GM12878 (cell line): ENCODE results near the gene NEK1. TPM values are rescaled to one million over a fixed set of nuclear protein-coding genes. Genes with fewer than 3 reads are reported as not detected.
A peak's percentile ranks its signal among the peaks of the same experiment; 100 is the strongest.

Source experiments
- ATAC-seq: fragments of 200-7000 bp; cut with Tn5 transposase; 3 replicates; pipeline ENCODE4 v1.9.1; 2020; ENCODE audit warnings: mild to moderate bottlenecking, moderate library complexity
- BruUV-seq: library from RNA; stranded (reverse); fragments of 400-500 nt; replicated peaks from 2 replicates; lab custom pipeline; 2021; lab: Mats Ljungman, UMichigan
- CTCF ChIA-PET: fragments of 300-600 bp; sonication (Branson Sonifier 250); formaldehyde crosslinking; extraction: SDS; loops from one replicate; lab custom pipeline; 2021; ENCODE audit warnings: inconsistent platforms; lab: Yijun Ruan, JAX
- POLR2A ChIA-PET: fragments of 350-600 bp; formaldehyde crosslinking; extraction: SDS; loops from one replicate; lab custom pipeline; 2021; ENCODE audit warnings: inconsistent platforms; lab: Charles Lee
- RAD21 ChIA-PET: fragments of 300-600 bp; sonication (Branson Sonifier 250); formaldehyde crosslinking; loops from one replicate; lab custom pipeline; 2023; ENCODE audit warnings: antibody characterized with exemption; ENCODE audit not compliant: unreplicated experiment; lab: Charles Lee
- SMC1A ChIA-PET: fragments of 300-600 bp; sonication (Branson Sonifier 250); formaldehyde crosslinking; loops from one replicate; lab custom pipeline; 2023; ENCODE audit not compliant: unreplicated experiment, uncharacterized antibody; lab: Charles Lee
- DNase-seq: peaks from one replicate; pipeline ENCODE4 v3.0.0-alpha.2; 2011; ENCODE audit warnings: low read depth, low spot score
- FAIRE-seq: peaks from 3 replicates; lab custom pipeline; 2011; peaks lifted over from hg19 to GRCh38; lab: Jason Lieb, UNC
- H2AFZ ChIP-seq: 2 replicates; pipeline ENCODE4 v1.6.0; 2011; ENCODE audit warnings: low read depth, low read length, control low read depth; ENCODE audit not compliant: control insufficient read depth
- H3K27ac ChIP-seq: 2 replicates; pipeline ENCODE4 v1.5.1; 2011; ENCODE audit warnings: control low read depth; ENCODE audit not compliant: control insufficient read depth, insufficient read depth
- H3K27me3 ChIP-seq, 2 experiments: replicated peaks in 1 of 2; 2 replicates each; pipeline versions ENCODE4 v1.6.0 to v1.6.1; 2011; ENCODE audit warnings: low read length in 1 of 2; ENCODE audit not compliant: control insufficient read depth in 2 of 2, insufficient read depth in 2 of 2
- H3K36me3 ChIP-seq, 2 experiments: 2 replicates each; pipeline ENCODE4 v1.5.1; 2011; ENCODE audit warnings: low read length in 1 of 2; ENCODE audit not compliant: control insufficient read depth in 2 of 2, insufficient read depth in 2 of 2
- H3K4me1 ChIP-seq: 2 replicates; pipeline ENCODE4 v1.6.1; 2011; ENCODE audit warnings: mild to moderate bottlenecking, low read length, moderate library complexity, mixed read lengths; ENCODE audit not compliant: control insufficient read depth, insufficient read depth
- H3K4me2 ChIP-seq: 2 replicates; pipeline ENCODE4 v1.6.0; 2011; ENCODE audit warnings: control low read depth; ENCODE audit not compliant: control insufficient read depth, insufficient read depth
- H3K4me3 ChIP-seq: fragments of 200-600 bp; sonication (generic); 2 replicates; pipeline ENCODE4 v1.5.1; 2016
- H3K79me2 ChIP-seq: 2 replicates; pipeline ENCODE4 v1.6.0; 2011; ENCODE audit warnings: low read length; ENCODE audit not compliant: control insufficient read depth, insufficient read depth
- H3K9ac ChIP-seq: 2 replicates; pipeline ENCODE4 v1.8.0; 2011; ENCODE audit warnings: low read length, control low read depth, mixed read lengths; ENCODE audit not compliant: control insufficient read depth, insufficient read depth
- H3K9me3 ChIP-seq: replicated peaks from 3 replicates; pipeline ENCODE4 v1.5.1; 2011; ENCODE audit warnings: mild to moderate bottlenecking, low read length; ENCODE audit not compliant: control insufficient read depth, insufficient read depth
- H4K20me1 ChIP-seq: 2 replicates; pipeline ENCODE4 v1.6.0; 2011; ENCODE audit not compliant: control insufficient read depth, insufficient read depth
- CTCF ChIP-seq, 3 experiments: IDR thresholded peaks in 2 of 3; conservative IDR thresholded peaks in 1 of 3; 2 replicates each; pipeline ENCODE4 v1.5.1; 2011; ENCODE audit warnings: low read depth in 3 of 3, low read length in 3 of 3, mild to moderate bottlenecking in 3 of 3, control low read depth in 2 of 3, moderate library complexity in 2 of 3, inconsistent platforms in 1 of 3, mixed read lengths in 1 of 3; ENCODE audit not compliant: control insufficient read depth in 2 of 3, insufficient read depth in 1 of 3; ENCODE audit errors: extremely low read depth in 1 of 3
- ELK1 ChIP-seq: IDR thresholded peaks from 2 replicates; pipeline ENCODE4 v1.6.1; 2012; ENCODE audit warnings: low read depth, low read length, improper control_type of control experiment
- PKNOX1 ChIP-seq: fragments of 450-650 bp; IDR thresholded peaks from 2 replicates; pipeline ENCODE4 v1.6.1; 2016; ENCODE audit warnings: mild to moderate bottlenecking
- RUNX3 ChIP-seq: IDR thresholded peaks from 2 replicates; pipeline ENCODE4 v1.6.1; 2012; ENCODE audit warnings: low read length, inconsistent platforms
- WGBS: methylation state at CpG from one replicate; pipeline ENCODE4 v1.1.6; 2016; ENCODE audit warnings: low lambda C conversion rate; ENCODE audit not compliant: insufficient replicate concordance, insufficient coverage; ENCODE audit errors: missing lambda C conversion rate; 5-methylcytosine and 5-hydroxymethylcytosine counted together
- in situ Hi-C: fragments of 300-500 bp; cut with MboI; formaldehyde crosslinking; loops from 9 replicates; pipeline ENCODE4 v1.14.3; 2018; ENCODE audit warnings: mixed read lengths
- intact Hi-C: fragments of 100-400 bp; cut with micrococcal nuclease; formaldehyde crosslinking; loops from one replicate; pipeline ENCODE4 v1.14.2; 2022; ENCODE audit not compliant: unreplicated experiment
- polyA plus RNA-seq, 11 experiments: library from polyadenylated mRNA; depleted of rRNA in 4 of 11; unstranded in 6 of 11; stranded (reverse) in 5 of 11; fragments of >200 nt; fragmentation: Nextera tagmentation in 4 of 11; fragmentation: Illumina TruSeq in 1 of 11; extraction: Ambion mirVana in 4 of 11; extraction: Trizol in 1 of 11; gene quantifications; 1 replicate in 1 of 11; 2 replicates in 10 of 11; pipeline versions ENCODE4 v1.2.1 to v1.2.3, GENCODE V29; 2011 to 2016; ENCODE audit warnings: inconsistent platforms in 2 of 11, missing spikeins in 2 of 11, low read depth in 1 of 11
- total RNA-seq, 4 experiments: library from RNA; depleted of rRNA in 3 of 4; stranded (reverse); fragments of >200 nt in 3 of 4; fragmentation: Illumina TruSeq in 1 of 4; extraction: Trizol in 1 of 4; gene quantifications; 2 replicates each; pipeline versions ENCODE4 v1.2.1 to v1.2.3, GENCODE V29; 2013 to 2021

Gene NEK1
- total and polyA plus RNA-seq, 10 of the 15 experiments (the other 5 are each of a cell fraction or from before 2014, with no cell fraction given) = 4.9 to 16.1 (median 7.5) TPM

- intact Hi-C loops = no loop called here
- ChIA-PET RAD21 (no interaction called here), SMC1A (no interaction called here)
- H3K79me2 ChIP-seq = no peaks in the 10 kb centered on the region
- 45% methylated on average over 2 of the region's 2 CpGs for WGBS
- no peak overlapping the region for H3K4me3 ChIP-seq
- ATAC-seq = peak; percentile 88
- H3K36me3 ChIP-seq = peaks cover 0 to 4% of the 10 kb centered on the region in 2 experiments; a peak in 2 of 4 replicates
- in situ Hi-C loops = no loop called here
- peak in 1 of 3 experiments; percentile 17; a peak in 1 of 6 replicates for TF ChIP-seq CTCF (IDR thresholded peaks at IDR 0.05 in 2 of 3, conservative IDR thresholded peaks at IDR 0.05 in 1 of 3; ENCODE audit: control insufficient read depth in 2 of 3, extremely low read depth in 1 of 3, insufficient read depth in 1 of 3, low read depth in 3 of 3, low read length in 3 of 3)
- peak; percentile 63 for TF ChIP-seq RUNX3
- TF ChIP-seq PKNOX1 = peak; percentile 60
- TF ChIP-seq ELK1 = no peak
- TF ChIP-seq, all 136 proteins: peak for 3
- no peak overlapping the region for H3K27ac ChIP-seq
- H4K20me1 ChIP-seq = no peaks in the 10 kb centered on the region
- BruUV-seq = no TSS peak
- H3K9me3 ChIP-seq = no peaks in the 10 kb centered on the region
- H3K27me3 ChIP-seq = no peaks in the 10 kb centered on the region
- H3K9ac ChIP-seq = no peak overlapping the region
- POLR2A ChIA-PET = no interaction called here
- FAIRE-seq (peak; percentile 94), DNase-seq (peak; percentile 16)
- no peak overlapping the region for H3K4me2 ChIP-seq
- no peak overlapping the region for H2AFZ ChIP-seq
- no peaks in the 10 kb centered on the region for H3K4me1 ChIP-seq
- CTCF ChIA-PET = interaction anchor here (1.0 to 1.5 kb wide), 2 partner anchors 16 to 22 kb away, joined by 3 to 5 read pairs; no protein-coding TSS in a partner anchor
These were observed 30.2 kb downstream of the NEK1 start for GRCh38 chr4:169582203-169582602.
